AG04449 (cell line): ENCODE measurements around the gene PRR35.

Experiments
- CTCF ChIA-PET: fragments of 350-600 bp; formaldehyde crosslinking; extraction: SDS; loops from one replicate; lab custom pipeline; 2021; ENCODE audit warnings: antibody characterized with exemption; lab: Yijun Ruan, JAX
- POLR2A ChIA-PET: fragments of 400-600, 350-600 bp; formaldehyde crosslinking; extraction: SDS; loops from one replicate; lab custom pipeline; 2020; ENCODE audit warnings: antibody characterized with exemption, inconsistent platforms; lab: Yijun Ruan, JAX
- DNase-seq: peaks from one replicate; pipeline ENCODE4 v3.0.0-alpha.2; 2010; ENCODE audit warnings: low read depth, low spot score
- H3K4me3 ChIP-seq: 2 replicates; pipeline ENCODE4 v1.5.1; 2011; ENCODE audit warnings: low read depth, mild to moderate bottlenecking, control low read depth, low read length
- CTCF ChIP-seq: IDR thresholded peaks from one replicate; pipeline ENCODE4 v1.5.1; 2011; ENCODE audit warnings: mild to moderate bottlenecking, moderate library complexity, low read length, control low read depth, inconsistent platforms; ENCODE audit not compliant: insufficient read depth; ENCODE audit errors: missing control alignments

The PRR35 gene

GRCh38 chr16:572865-573650 lies 12.9 kb downstream of the PRR35 start:
- ChIA-PET POLR2A (no interaction called here), CTCF (interaction anchor here (1.5 kb wide), 1 partner anchor 9 kb away, joined by 3 read pairs; no protein-coding TSS in a partner anchor)
- H3K4me3 ChIP-seq: no peak overlapping the region
- TF ChIP-seq CTCF: no peak
- no peak for DNase-seq

GRCh38 chr16:574021-574760 lies 14.0 kb downstream of the PRR35 start:
- POLR2A ChIA-PET: no interaction called here
- no peak for DNase-seq
- CTCF ChIA-PET: interaction anchor here (0.6 kb wide), 1 partner anchor 28 kb away, joined by 3 read pairs; no protein-coding TSS in a partner anchor
- TF ChIP-seq CTCF: no peak
- H3K4me3 ChIP-seq: no peak overlapping the region

- no peak for TF ChIP-seq CTCF
- no peak overlapping the region for H3K4me3 ChIP-seq
- ChIA-PET POLR2A (no interaction called here), CTCF (interaction anchor here (0.7 to 1.4 kb wide), 2 partner anchors 10 to 86 kb away, joined by 3 to 4 read pairs; no protein-coding TSS in a partner anchor)
- no peak for DNase-seq
These were observed 15.4 kb downstream of the PRR35 start for GRCh38 chr16:575354-576196.

- ChIA-PET POLR2A (no interaction called here), CTCF (interaction anchor here (0.6 to 1.4 kb wide), 8 partner anchors 7 to 209 kb away, joined by 3 to 5 read pairs (median 3); partner anchors contain the start of genes NHLRC4 and RHOT2)
- H3K4me3 ChIP-seq: no peak overlapping the region
These were observed 16.1 kb downstream of the PRR35 start for GRCh38 chr16:576197-576822.

GRCh38 chr16:576823-577201 lies 16.6 kb downstream of the PRR35 start:
- no peak for DNase-seq
- TF ChIP-seq CTCF: peak; percentile 5
- CTCF ChIA-PET: interaction anchor here (0.6 to 1.4 kb wide), 10 partner anchors 8 to 208 kb away, joined by 3 to 5 read pairs (median 3); partner anchors contain the start of genes NHLRC4 and RHOT2
- H3K4me3 ChIP-seq: no peak overlapping the region
- POLR2A ChIA-PET: no interaction called here

More at GRCh38 chr16:576197-576822, 16.1 kb downstream of the PRR35 start:
- TF ChIP-seq CTCF: no peak
- no peak for DNase-seq
